ENCODE results near the gene OSBPL3.

Gene OSBPL3

DNA sequence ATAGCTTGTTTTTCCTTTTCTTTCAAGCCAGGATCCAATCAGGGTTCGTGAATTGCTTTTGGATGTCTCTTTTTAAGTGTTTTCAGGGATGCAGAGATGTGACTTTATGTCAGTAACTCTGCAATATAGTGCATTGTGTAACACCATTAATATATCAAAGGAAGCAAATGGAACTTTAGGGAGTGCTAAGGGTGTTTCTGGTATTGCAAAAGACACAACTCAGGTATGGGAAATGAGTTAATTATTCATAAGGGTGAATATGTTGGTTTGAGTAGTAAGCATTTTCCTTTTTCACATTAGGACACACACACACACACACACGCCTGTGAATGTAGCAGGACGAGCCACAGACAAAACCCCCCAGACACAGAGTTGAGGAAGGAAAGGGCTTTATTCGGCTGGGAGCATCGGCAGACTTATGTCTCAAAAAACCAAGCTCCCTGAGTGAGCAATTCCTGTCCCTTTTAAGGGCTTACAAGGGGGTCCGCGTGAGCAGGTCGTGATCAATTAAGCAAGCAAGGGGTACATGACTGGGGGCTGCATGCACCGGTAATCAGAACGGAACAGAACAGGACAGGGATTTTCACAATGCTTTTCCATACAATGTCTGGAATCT, 190.9 kb downstream of the OSBPL3 start:
- no peak for DNase-seq

DNA sequence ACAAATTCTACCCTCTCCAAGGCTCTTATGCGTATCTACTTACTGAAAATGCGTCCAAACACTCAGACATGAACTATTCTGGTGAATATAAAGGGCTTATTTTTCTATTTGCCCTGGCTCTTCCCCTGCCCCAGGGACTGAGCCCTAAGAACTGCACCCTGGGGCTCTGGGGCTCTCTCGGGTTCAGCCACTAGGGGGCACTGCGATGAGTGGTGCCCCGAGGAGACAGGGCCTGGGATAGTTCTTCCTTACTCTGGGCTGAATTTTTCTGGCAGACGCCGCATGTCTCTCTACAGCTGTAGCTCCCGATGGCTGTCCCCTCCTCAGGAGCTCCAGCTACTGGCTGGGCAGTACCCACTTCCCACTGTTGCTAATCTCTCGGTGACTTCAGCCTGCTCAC, 191.9 kb downstream of the OSBPL3 start:
- DNase-seq: no peak

DNA sequence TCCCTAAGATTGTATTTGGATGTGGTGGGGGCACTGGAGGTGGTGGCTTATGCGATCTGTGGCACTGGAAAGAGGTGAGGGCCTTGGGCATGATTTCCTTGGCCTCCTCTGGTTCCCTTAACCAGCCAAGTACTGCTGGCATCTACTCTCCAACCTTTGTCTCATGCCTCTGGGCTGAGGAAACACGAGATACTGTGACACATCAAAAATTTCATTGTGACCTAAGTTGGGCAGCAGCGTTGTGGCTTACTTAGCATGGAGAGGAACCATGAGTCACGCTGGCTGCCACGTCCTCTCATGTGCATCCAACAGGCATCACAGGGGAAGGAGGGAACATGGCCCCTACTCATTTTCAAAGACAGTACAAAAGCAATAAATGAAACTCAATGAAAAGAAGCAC, 193.0 kb downstream of the OSBPL3 start:
- DNase-seq: no peak

DNA sequence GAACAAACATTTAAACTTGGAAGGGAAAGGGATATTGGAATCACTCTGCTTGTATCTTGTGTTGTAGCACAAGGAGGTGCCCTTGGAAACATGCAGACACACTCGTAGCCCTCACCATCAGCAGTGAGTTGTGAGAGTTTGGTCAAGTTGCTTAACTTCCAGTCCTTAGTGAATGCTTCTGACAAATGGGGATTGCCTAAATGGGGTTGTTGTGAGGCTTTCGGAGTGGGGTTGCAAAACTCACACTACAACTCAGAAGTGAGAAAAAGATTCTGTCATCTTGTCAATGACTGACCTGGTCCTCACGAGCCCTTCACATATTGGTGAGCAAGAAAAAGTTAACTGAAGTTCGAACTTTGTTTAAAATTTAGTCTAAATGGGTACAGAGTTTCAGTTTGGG, 193.7 kb downstream of the OSBPL3 start:
- DNase-seq: no peak

DNA sequence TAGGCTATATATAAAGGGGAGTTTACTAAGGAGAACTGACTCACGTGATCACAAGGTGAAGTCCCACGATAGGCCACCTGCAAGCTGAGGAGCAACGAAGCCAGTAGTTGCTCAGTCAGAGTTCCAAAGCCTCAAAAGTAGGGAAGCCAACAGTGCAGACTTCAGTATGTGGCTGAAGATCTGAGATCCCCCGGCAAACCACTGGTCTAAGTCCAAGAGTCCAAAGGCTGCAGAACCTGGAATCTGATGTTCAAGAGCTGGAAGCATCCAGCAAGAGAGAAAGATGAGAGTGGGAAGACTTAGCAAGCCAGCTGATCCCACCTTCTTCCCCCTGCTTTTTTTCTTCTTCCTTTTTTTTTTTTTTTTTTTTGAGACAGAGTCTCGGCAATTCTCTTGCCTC, 195.7 kb downstream of the OSBPL3 start:
- DNase-seq: no peak

DNA sequence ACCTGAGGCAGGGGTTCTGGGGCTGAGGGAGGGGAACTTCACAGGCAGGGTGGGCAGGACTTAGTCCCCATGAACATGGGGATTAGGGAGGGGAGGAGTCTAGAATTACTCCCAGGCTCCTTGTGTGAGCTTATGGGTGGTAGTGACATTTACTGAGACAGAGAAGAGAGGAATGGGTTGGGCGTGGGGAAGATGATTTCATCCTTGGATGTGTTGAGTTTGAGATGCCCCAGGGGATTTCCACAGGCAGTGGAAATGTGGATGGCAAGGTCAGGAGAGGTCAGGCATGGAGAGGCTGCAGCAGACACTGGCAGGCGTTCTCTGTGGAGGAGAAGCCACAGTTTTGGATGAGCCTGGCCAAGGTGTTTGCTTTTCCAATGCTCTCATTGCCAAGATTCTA, 196.3 kb downstream of the OSBPL3 start:
- no peak for DNase-seq

DNA sequence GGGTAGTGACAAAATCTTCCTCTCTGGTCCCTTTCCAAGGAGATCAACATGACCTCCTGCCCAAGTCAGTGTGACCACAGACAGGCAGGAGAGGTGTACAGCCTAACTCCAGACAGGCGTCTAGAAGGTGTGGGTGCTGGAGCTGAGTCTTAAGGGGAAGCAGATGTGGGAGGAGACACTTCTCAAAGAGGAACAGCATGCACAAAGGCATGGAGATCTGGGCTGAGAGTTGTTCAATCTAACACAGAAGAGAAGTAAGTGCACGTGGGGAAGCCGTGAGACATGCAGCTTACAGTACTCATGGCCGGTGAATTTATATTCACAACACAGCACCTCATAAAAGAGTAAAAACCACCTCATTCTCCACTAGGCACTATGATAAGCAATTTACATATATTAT, 198.9 kb downstream of the OSBPL3 start:
- DNase-seq: no peak

DNA sequence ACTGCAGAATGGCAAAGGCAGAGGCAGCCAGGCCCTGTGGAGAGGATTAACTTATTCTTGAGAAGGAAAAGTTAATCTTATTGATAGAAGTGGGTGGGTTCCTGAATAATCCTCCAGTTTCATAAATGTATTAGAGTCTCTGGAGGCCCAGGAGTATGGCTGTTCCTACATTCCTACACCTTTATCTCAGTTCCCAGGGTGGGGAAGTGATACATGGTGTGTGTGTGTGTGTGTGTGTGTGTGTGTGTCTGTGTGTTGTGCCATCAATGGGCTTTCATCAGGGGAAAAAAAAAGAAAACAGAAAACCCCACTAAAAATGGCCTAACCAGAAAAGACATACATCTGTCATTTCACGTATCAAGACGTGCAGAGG, 200.7 kb downstream of the OSBPL3 start:
- no peak for DNase-seq

DNA sequence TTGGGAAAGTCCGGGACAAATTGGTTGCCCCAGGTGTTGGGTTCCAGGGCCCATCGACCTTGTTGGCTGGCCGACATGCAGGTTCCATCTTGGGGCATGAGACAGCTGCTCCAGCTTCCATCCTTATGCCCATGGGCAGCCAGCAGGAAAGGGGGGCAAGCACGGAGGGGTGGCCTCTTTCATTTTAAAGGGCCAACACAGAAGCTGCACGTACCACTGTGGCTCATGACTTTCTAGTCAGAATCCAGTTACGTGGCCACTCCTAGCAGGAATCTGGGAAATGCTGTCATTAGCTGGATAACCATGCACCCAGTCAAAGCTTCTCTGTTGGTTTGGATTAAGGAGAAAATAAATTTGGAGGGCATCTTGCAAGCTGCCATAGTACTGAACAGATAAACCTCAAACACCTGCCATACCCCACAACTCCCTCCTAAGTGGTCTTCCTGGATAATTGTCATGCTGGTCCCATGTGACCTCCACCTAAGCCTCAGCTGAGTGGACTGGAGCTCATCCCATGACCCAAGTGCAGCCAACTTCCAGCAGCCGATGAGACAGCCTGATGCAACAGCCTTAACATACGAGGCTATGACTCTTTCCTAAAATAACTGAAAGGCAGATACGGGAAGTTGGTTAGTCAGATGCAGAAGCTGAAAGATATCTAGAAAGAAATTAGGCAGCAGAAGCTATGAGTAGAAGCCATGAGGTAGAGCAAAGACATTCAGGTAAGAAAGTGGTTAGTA, 201.3 kb downstream of the OSBPL3 start:
- DNase-seq: no peak

DNA sequence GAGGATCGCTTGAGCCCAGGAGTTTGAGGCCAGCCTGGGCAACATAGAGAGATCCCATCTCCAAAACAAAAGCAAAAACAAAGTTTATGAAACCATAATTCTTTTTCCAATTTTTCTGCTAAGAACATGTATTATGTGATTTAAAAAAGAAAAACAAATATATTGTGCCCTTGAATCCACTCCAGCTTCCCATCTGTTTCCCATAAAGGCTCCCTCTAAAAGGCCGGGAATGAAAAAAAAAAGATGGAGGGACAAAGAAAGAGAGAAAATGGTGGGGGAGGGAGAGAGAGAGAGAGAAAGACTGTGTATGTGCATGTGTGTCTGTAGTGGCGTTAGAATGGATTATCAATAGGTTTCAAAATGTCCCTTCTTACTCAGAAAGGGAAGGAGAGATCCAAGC, 202.2 kb downstream of the OSBPL3 start:
- no peak for DNase-seq

DNA sequence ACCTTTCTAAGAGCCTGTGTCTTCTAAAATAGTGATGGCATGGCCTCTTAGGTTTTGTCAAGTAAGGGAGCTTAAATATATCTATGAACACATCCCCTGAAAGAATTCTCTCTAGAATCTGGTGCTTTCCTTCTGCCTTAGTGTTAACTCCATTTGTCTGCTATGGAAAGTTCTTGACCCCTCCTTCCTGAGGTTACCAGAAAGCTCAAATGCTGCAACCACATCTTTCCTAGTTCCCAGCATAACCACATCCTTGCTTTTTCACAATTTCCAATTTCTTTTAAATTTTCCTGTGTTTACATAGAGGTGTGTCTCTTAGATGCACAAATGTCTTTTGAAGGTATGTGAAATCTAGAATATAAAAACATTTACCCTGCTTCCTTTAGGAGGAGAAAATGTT, 206.3 kb downstream of the OSBPL3 start:
- no peak for DNase-seq

DNA sequence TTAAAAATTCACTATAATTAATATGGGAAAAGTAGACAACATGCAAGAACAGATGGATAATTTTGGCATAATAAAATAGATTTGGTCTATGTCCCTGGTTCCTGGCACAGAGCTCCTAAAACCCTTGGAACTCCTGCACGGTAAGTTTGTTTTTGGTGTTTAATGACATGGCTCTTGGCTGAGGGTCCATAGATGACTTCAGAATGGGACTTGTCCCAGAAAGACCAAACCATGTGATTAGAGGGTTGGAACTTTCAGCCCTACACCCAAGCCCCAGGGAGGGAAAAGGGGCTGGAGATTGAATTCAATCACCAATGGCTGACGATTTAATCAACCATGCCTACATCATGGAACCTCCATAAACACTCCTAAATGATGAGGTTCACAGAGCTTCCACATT, 210.1 kb downstream of the OSBPL3 start:
- no peak for DNase-seq

DNA sequence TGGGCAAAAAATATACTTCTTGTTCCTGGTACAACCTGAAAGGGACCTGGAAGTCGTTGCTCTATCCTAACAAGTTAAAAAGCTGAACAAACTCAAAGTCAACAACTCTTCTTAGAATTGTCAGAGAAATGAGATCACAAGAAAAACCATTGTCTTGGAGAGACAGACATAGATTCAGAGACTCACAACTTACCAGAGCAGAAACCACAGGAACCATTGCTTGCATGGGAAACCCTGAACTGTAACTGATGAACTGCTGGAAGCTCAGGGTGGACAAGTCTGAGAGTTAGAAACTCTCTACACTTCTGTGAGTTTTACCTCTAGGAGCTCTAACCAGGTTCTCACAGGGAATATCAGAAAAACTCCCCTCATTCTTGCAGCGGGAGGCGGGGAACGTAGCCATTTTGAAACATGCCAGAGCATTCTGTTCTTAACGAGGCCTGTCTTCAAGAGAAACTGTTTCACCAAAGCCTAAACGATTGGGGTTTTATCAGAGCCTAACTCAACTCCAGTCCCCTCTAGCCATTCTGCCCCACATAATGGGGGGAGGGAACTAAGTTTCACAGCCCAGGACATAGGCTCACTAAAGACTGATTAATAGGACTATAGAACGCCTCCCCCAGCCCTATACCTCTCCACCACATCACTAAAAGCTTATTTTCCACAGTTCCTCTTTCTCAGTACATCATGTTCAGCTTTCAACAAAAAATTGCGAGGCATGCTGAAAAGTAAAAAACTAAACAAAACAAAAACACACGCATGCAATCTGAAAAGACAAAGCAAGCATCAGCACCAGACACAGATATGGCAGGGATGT, 210.8 kb downstream of the OSBPL3 start:
- DNase-seq: no peak

DNA sequence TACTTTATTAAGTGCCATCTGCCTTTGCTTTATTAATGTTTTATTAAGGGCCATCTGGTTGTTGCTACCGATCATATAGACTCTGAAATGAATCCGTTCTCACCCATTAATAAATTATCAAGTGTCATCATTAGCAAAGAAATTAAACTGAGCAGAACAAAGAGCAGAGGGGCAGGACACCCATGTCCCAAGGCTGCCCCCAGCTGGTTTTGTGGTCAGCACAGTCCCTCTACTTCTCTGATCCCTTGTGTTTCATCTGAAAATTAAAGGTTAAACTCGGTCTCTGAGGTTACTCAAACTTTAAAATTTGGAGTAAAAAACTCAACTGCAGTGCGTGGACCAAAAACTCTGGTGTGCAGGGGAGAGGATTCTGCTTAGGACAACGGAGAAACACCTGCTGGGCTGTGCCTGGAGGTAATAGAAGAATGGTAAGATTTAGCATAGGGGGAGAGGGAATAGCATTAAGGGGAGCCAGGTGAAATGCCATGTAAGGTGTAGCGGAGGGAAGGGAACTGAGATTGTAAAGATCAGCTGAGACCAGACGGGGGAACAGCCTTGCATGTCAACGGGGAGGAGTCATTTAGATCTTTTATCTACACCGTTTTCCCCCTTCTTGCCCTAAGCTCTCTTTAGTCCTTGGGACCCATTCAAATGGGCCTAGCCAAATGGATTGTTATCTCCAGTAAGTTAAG, 212.0 kb downstream of the OSBPL3 start:
- no peak for DNase-seq

DNA sequence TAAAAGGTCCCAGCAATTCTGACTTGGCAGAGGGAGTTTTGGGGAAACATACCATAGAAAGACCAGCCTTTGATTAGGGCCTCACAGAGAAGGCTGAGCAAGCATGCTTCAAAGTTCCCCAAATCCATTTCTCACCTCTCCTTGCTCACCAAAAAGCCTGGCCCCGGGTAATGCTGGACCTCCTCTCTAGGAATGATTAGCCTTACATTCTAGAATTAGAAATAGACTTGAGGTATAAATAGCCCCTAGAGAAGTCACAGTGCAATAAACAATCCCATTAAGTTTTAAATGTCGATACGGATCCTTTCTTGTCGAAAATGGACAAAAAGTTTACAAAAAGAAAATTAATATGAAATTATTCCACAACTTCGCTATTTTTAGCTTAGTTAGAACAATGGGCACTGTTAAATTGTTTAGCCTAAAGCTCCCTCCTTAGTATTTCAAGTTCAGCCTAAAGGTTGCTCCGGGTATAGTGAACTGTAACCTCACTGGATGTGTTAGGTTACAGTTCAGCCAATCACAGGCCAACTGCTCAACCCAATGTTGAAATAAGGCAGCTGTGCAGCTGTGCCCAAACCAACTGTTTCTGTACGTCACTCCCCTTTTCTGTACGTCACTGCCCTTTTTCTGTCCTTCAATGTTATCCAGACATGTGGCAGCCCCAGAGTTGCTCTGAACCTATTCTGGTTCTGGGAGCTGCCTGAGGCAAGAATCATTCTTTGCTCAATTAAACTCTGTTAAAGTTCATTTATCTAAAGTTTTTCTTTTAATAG, 214.8 kb downstream of the OSBPL3 start:
- no peak for DNase-seq

DNA sequence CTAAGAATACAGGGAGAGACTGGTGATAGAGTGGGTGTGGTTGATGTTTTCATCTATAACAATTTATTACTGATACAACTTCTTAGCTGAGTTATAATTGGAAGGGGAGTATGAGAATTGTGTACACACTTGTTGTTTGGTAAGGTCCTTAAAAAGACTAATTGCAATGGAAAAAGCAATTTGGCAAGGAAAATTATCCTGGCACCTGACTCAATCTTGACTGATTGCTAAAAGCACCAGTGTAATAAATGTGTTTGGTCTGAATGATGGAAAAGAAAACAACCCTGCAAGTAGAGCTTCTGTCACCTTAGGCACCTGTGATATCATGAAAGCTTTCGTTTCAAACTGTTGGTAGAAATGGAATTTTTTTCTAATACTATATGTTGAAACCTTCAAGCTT, 216.0 kb downstream of the OSBPL3 start:
- no peak for DNase-seq

DNA sequence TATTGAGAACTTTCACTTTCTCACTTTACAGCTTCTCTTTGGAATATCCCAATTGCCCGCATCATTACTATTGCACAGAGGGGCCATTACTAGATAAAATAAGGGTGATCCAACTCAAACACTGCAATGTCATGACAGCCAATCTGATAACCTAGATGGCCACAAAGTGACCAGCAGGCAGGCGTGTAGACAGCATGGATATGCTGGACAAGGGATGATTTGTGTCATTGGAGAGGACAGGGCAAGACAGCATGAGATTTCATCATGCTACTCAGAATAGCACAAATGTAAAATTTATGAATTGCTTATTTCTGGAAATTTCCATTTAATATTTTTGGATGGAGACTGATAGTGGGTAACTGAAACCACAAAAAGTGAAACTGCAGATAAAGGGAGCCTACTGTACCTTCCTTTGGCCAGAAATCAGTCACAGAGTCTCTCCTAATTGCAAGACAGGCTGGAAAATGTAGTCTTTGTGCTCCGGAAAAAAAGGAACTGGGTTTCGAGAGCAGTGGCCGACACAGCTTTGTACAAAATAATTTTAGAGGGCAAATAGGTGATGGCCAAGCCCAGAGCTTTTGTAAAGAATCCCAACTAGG, 216.6 kb downstream of the OSBPL3 start:
- DNase-seq: no peak

DNA sequence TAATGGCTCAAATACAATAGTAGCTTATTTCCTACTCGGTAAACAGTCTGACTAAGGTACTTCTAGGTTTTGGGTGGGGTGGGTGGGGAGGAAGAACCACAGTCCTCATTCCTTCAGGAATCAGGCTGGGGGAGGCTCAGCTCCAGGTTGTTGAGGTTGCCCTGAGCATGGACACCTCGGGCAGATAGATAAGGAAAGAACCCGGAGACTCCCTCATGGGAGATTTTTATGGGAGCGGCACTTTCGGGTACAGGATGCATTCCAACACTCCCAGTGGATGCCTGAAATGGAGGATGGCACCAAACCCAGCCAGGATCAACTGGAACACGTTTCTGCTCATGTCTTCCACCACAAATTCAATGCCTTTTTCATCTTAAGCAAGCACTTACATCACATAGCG, 217.2 kb downstream of the OSBPL3 start:
- no peak for DNase-seq

DNA sequence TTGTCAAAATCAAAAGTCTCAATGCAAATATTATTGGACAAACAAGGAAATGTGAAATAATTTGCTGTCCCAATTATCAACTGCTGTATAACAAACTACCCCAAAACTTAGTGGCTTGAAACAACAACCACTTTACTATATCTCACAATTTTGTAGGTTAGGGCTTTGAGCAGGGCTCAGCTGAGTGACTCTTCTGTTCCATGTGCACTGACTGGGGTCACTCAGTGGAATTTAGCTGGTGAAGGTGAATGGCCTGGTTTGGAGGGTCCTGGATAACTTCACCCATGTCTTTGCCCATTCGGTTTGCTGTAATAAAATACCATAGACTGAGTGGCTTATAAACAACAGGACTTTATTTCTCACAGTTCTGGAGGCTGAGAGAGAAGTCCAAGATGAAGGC, 219.0 kb downstream of the OSBPL3 start:
- DNase-seq: no peak

DNA sequence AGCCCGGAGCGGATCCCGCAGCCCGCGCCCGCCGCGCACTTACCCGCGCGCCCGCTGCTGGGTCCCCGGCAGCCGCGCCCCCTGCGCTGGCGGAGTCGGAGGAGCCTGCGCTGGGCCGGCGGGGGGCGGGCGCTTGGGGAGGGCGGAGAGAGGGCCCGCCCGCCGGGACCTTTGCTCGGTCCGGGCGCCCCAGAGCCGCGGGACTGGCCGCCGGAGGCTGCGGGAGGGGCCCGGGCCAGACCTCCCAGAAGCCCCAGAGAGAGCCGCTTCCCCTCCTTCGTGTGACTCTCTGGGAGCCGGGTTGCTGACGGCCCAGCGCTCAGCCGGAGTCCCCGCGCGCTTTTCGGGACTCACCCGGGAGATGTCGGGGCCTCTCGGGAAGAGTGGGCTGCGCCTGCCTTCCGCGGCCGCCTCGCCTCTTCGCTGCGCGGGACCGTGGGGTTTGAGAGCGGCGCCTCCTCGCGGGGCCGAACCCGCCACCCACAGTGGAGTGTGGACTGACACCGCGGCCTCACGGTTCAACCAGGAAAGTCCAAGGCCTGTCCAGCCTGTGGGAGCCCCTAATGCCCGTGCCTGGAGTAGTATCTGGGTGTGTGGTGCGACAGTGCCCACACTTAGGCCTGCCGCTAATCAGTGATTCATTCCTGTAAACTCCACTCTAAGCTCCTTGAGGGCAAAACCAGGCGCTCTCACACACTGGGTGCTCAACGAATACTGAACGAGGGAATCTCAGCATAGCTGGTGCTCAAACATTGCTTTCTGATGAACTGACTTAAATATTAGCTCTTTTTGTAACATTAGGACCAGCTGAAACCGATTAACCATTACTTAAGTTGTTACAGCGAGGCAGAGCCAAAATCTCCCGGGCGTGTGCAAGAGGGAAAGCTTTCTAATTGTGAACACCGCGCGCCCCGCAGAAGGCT, 222.4 kb downstream of the OSBPL3 start, which contains the start of gene GSDME:
GSDME (minus strand) TSS at position 112 of the 923 bp plus-strand sequence. CDS start 7,690 bp downstream, outside the sequence.
- no peak for DNase-seq

Data from activated CD4-positive, CD25-positive, alpha-beta regulatory T cell treated with anti-CD3 and anti-CD28 coated beads, Interleukin-2, amount 50 U/mL, for 72 hours (primary cell).